ENCODE results near the gene PPP1R12B.
"Not testable (repeated sequence)": the region's sequence is repeated elsewhere in the genome, so short reads cannot be mapped to it uniquely, and the experiment has no call there.

The PPP1R12B gene

DNA sequence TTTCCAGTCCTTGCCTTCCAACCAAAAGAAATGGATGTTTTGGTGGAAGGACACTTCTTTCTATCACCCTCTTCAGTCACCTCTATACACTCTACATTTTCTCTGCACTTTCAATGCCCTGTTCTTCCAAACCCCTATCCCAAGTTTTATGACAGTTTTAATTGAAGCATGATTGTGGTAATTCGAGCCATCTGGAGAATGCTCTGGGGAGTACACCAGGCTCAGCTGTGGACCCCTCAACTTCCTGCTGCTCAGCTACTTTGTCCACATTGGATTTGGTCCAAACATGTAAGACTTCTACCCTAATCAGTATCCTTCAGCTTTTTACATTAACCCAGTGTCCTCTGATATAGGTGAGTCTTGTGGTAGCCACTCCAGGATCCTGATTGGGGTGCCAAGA, 232.1 kb downstream of the PPP1R12B start:
- Histone ChIP-seq H3K27ac (replicated peaks; ENCODE audit: low read length) (no peak overlapping the region), H3K23ac (ENCODE audit: low read depth, low read length, poor library complexity) (no peak overlapping the region), H3K18ac (ENCODE audit: low read length) (no peak overlapping the region), H4K8ac (ENCODE audit: low read depth, low read length) (no peak overlapping the region), H2AFZ (ENCODE audit: low read length) (no peak overlapping the region), H3K36me3 (replicated peaks in 1 of 2; ENCODE audit: control insufficient read depth in 2 of 2, insufficient read depth in 2 of 2, low read length in 2 of 2) (peaks cover 0 to 3% of the 10 kb centered on the region in 2 donors), H2BK120ac (ENCODE audit: low read depth, low read length) (no peak overlapping the region), H3K4me3 (ENCODE audit: low read length in 2 of 2) (no peak overlapping the region), H2BK15ac (ENCODE audit: low read length) (no peak overlapping the region), H3K9me3 (replicated peaks in 1 of 2; ENCODE audit: control insufficient read depth in 2 of 2, insufficient read depth in 1 of 2, low read depth in 1 of 2, low read length in 2 of 2) (no peaks in the 10 kb centered on the region), H2BK5ac (ENCODE audit: low read length) (no peak overlapping the region), H3K9ac (ENCODE audit: low read depth, low read length, poor library complexity) (no peak overlapping the region), H2BK12ac (ENCODE audit: low read length) (no peak overlapping the region), H3K79me1 (ENCODE audit: low read depth, low read length) (no peaks in the 10 kb centered on the region), H3K4me1 (ENCODE audit: control insufficient read depth in 2 of 2, insufficient read depth in 1 of 2, low read depth in 1 of 2, low read length in 2 of 2) (peaks cover 19 to 34% of the 10 kb centered on the region in 2 donors), H3K27me3 (ENCODE audit: control insufficient read depth in 3 of 3, insufficient read depth in 3 of 3, low read depth in 1 of 3, low read length in 3 of 3) (no peaks in the 10 kb centered on the region), H2AK5ac (ENCODE audit: low read depth, low read length) (no peak overlapping the region), H3K4ac (ENCODE audit: low read length) (no peak overlapping the region), H3K14ac (ENCODE audit: low read length) (no peak overlapping the region), H3K4me2 (ENCODE audit: insufficient read depth, low read length, poor library complexity, severe bottlenecking) (no peak overlapping the region), H4K91ac (ENCODE audit: low read depth, low read length, poor library complexity) (no peak overlapping the region)
- DNase-seq (ENCODE audit: low spot score): no peak
- WGBS, 2 donors (ENCODE audit: extremely low coverage in 2 of 2, insufficient read length in 2 of 2, insufficient replicate concordance in 1 of 2): no CpG with 5 or more reads among the region's 1 CpG

DNA sequence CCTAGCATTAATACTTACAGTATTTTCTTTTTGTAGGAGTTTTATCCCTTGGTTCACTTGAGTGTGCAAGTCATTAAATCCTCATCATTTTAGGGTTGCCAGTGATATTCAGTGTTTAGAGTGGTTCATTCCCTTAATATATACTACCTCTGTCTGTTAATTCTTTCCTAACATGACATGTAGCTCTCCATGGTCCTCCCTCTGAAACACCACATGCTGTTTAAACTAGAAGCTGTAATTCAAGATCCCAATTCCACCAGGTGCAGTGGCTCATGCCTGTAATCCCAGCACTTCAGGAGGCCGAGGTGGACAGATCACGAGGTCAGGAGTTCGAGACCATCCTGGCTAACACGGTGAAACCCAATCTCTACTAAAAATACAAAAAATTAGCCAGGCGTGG, 233.9 kb downstream of the PPP1R12B start:
- peaks cover 16 to 29% of the 10 kb centered on the region in 2 donors for H3K4me1 ChIP-seq (ENCODE audit: control insufficient read depth in 2 of 2, insufficient read depth in 1 of 2, low read depth in 1 of 2, low read length in 2 of 2)
- not testable (repeated sequence) for H3K36me3 ChIP-seq (replicated peaks in 1 of 2; ENCODE audit: control insufficient read depth in 2 of 2, insufficient read depth in 2 of 2, low read length in 2 of 2)

DNA sequence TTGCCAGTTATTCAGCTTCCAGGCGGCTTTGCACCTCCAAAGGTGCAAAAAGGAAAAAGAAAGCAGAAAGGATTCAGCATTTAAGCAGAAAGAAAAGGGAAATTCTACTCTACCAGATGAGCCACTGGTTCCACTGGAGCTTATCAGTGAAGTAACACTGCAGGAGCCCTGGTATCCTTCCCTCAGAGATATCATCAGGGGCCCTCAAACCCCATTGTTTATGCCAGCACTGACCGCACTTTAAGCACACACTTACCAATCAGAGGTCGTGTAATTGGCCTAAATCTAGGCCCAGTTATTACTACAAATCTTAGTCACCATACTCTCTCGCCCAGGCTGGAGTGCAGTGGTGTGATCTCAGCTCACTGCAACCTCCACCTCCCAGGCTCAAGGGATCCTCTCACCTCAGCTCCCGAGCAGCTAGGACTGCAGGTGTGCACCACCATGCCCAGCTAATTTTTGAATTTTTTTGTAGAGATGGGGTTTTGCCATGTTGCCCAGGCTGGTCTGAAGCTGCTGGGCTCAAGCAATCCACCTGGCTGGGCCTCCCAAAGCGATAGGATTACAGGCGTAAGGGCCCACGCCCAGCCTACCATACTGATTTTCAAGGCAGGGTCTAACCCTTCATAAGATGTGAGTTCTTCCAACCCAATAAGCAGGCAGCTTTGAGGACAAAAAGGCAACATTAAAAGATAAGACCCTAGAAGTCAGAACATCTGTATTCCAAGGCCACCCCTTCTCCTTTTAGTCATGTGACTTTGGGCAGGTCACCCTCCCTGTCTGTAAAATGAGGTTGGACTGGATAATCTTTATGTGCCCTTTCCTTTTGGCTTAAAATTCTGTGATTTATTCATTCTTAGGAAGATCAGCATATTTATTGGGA, 236.4 kb downstream of the PPP1R12B start:
- Histone ChIP-seq H2BK5ac (ENCODE audit: low read length) (no peak overlapping the region), H3K18ac (ENCODE audit: low read length) (no peak overlapping the region), H3K27ac (replicated peaks; ENCODE audit: low read length) (no peak overlapping the region), H3K4me1 (ENCODE audit: control insufficient read depth in 2 of 2, insufficient read depth in 1 of 2, low read depth in 1 of 2, low read length in 2 of 2) (peaks cover 17 to 21% of the 10 kb centered on the region in 2 donors), H4K8ac (ENCODE audit: low read depth, low read length) (no peak overlapping the region), H3K14ac (ENCODE audit: low read length) (no peak overlapping the region), H3K4ac (ENCODE audit: low read length) (no peak overlapping the region), H2AK5ac (ENCODE audit: low read depth, low read length) (no peak overlapping the region), H3K23ac (ENCODE audit: low read depth, low read length, poor library complexity) (no peak overlapping the region), H2BK15ac (ENCODE audit: low read length) (no peak overlapping the region), H2BK120ac (ENCODE audit: low read depth, low read length) (no peak overlapping the region), H3K9me3 (replicated peaks in 1 of 2; ENCODE audit: control insufficient read depth in 2 of 2, insufficient read depth in 1 of 2, low read depth in 1 of 2, low read length in 2 of 2) (no peaks in the 10 kb centered on the region), H3K9ac (ENCODE audit: low read depth, low read length, poor library complexity) (no peak overlapping the region), H3K79me1 (ENCODE audit: low read depth, low read length) (no peaks in the 10 kb centered on the region), H3K36me3 (replicated peaks in 1 of 2; ENCODE audit: control insufficient read depth in 2 of 2, insufficient read depth in 2 of 2, low read length in 2 of 2) (peaks cover 0 to 3% of the 10 kb centered on the region in 2 donors), H3K4me3 (ENCODE audit: low read length in 2 of 2) (no peak overlapping the region), H2BK12ac (ENCODE audit: low read length) (no peak overlapping the region), H3K27me3 (ENCODE audit: control insufficient read depth in 3 of 3, insufficient read depth in 3 of 3, low read depth in 1 of 3, low read length in 3 of 3) (no peaks in the 10 kb centered on the region), H3K4me2 (ENCODE audit: insufficient read depth, low read length, poor library complexity, severe bottlenecking) (no peak overlapping the region), H4K91ac (ENCODE audit: low read depth, low read length, poor library complexity) (no peak overlapping the region), H2AFZ (ENCODE audit: low read length) (no peak overlapping the region)
- no peak for DNase-seq (ENCODE audit: low spot score)
- no CpG with 5 or more reads among the region's 8 CpGs for WGBS, 2 donors (ENCODE audit: extremely low coverage in 2 of 2, insufficient read length in 2 of 2, insufficient replicate concordance in 1 of 2)

More for the DNA sequence above, 233.9 kb downstream of the PPP1R12B start:
- not testable (repeated sequence) for H3K14ac ChIP-seq (ENCODE audit: low read length); H2BK12ac ChIP-seq (ENCODE audit: low read length); H3K27ac ChIP-seq (replicated peaks; ENCODE audit: low read length); H3K27me3 ChIP-seq (ENCODE audit: control insufficient read depth in 3 of 3, insufficient read depth in 3 of 3, low read depth in 1 of 3, low read length in 3 of 3); H3K9me3 ChIP-seq (replicated peaks in 1 of 2; ENCODE audit: control insufficient read depth in 2 of 2, insufficient read depth in 1 of 2, low read depth in 1 of 2, low read length in 2 of 2); H3K9ac ChIP-seq (ENCODE audit: low read depth, low read length, poor library complexity); H4K8ac ChIP-seq (ENCODE audit: low read depth, low read length); H3K4ac ChIP-seq (ENCODE audit: low read length); H2AK5ac ChIP-seq (ENCODE audit: low read depth, low read length); H3K4me3 ChIP-seq (ENCODE audit: low read length in 2 of 2); H2BK120ac ChIP-seq (ENCODE audit: low read depth, low read length); H3K79me1 ChIP-seq (ENCODE audit: low read depth, low read length); H2BK15ac ChIP-seq (ENCODE audit: low read length); H2AFZ ChIP-seq (ENCODE audit: low read length); H3K18ac ChIP-seq (ENCODE audit: low read length); H3K4me2 ChIP-seq (ENCODE audit: insufficient read depth, low read length, poor library complexity, severe bottlenecking); H4K91ac ChIP-seq (ENCODE audit: low read depth, low read length, poor library complexity); H2BK5ac ChIP-seq (ENCODE audit: low read length); DNase-seq (ENCODE audit: low spot score); H3K23ac ChIP-seq (ENCODE audit: low read depth, low read length, poor library complexity)
- WGBS, 2 donors (ENCODE audit: extremely low coverage in 2 of 2, insufficient read length in 2 of 2, insufficient replicate concordance in 1 of 2): no CpG with 5 or more reads among the region's 5 CpGs

DNA sequence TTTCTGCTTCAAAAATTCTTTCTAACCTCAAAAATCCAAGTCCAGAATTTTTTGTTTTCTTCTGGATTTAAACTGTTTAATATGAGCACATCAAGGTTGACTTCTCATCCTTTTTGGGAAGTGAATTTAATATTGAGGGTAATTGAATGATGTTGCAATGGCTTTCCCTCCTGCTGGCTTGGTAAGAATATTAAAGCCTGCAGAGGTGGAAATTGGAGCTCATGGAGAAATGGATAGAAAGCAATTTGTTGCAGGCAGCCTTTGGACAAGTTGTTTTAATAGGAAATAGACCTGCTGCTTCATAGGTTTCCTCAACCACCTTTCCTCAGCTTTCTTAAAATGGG, 237.1 kb downstream of the PPP1R12B start:
- no peak overlapping the region for H2AK5ac ChIP-seq (ENCODE audit: low read depth, low read length)
- H3K27ac ChIP-seq (replicated peaks; ENCODE audit: low read length): no peak overlapping the region
- no peak overlapping the region for H2BK120ac ChIP-seq (ENCODE audit: low read depth, low read length)
- no peak overlapping the region for H3K23ac ChIP-seq (ENCODE audit: low read depth, low read length, poor library complexity)
- no peak overlapping the region for H2BK12ac ChIP-seq (ENCODE audit: low read length)
- peaks cover 0 to 3% of the 10 kb centered on the region in 2 donors for H3K36me3 ChIP-seq (replicated peaks in 1 of 2; ENCODE audit: control insufficient read depth in 2 of 2, insufficient read depth in 2 of 2, low read length in 2 of 2)
- H3K4me1 ChIP-seq (ENCODE audit: control insufficient read depth in 2 of 2, insufficient read depth in 1 of 2, low read depth in 1 of 2, low read length in 2 of 2): peaks cover 17 to 21% of the 10 kb centered on the region in 2 donors
- no peak overlapping the region for H3K4ac ChIP-seq (ENCODE audit: low read length)
- no peak overlapping the region for H4K8ac ChIP-seq (ENCODE audit: low read depth, low read length)
- H2BK15ac ChIP-seq (ENCODE audit: low read length): no peak overlapping the region
- H3K4me3 ChIP-seq (ENCODE audit: low read length in 2 of 2): no peak overlapping the region
- H3K4me2 ChIP-seq (ENCODE audit: insufficient read depth, low read length, poor library complexity, severe bottlenecking): no peak overlapping the region
- no peak overlapping the region for H2BK5ac ChIP-seq (ENCODE audit: low read length)
- no peak overlapping the region for H4K91ac ChIP-seq (ENCODE audit: low read depth, low read length, poor library complexity)
- no peaks in the 10 kb centered on the region for H3K79me1 ChIP-seq (ENCODE audit: low read depth, low read length)
- no peak for DNase-seq (ENCODE audit: low spot score)
- H3K14ac ChIP-seq (ENCODE audit: low read length): no peak overlapping the region
- no peak overlapping the region for H3K9ac ChIP-seq (ENCODE audit: low read depth, low read length, poor library complexity)
- no peak overlapping the region for H3K18ac ChIP-seq (ENCODE audit: low read length)
- no peaks in the 10 kb centered on the region for H3K27me3 ChIP-seq (ENCODE audit: control insufficient read depth in 3 of 3, insufficient read depth in 3 of 3, low read depth in 1 of 3, low read length in 3 of 3)
- no peaks in the 10 kb centered on the region for H3K9me3 ChIP-seq (replicated peaks in 1 of 2; ENCODE audit: control insufficient read depth in 2 of 2, insufficient read depth in 1 of 2, low read depth in 1 of 2, low read length in 2 of 2)
- no peak overlapping the region for H2AFZ ChIP-seq (ENCODE audit: low read length)

All from neuronal stem cell (in vitro differentiated cells).